HepG2 (cell line): ENCODE results near the gene XRCC3. TPM values are rescaled to one million over a fixed set of nuclear protein-coding genes. Genes with fewer than 3 reads are reported as not detected.

Experiments used
- BORCS8-MEF2B ChIP-seq: sonication (generic); formaldehyde crosslinking; IDR thresholded peaks from 2 replicates; pipeline ENCODE4 v1.8.0; 2022; ENCODE audit warnings: mild to moderate bottlenecking, missing genetic modification reagents
- EED ChIP-seq: sonication (generic); formaldehyde crosslinking; IDR thresholded peaks from 2 replicates; pipeline ENCODE4 v1.5.0; 2020; ENCODE audit warnings: mild to moderate bottlenecking, missing genetic modification reagents
- GFI1 ChIP-seq: sonication (generic); formaldehyde crosslinking; IDR thresholded peaks from 2 replicates; pipeline ENCODE4 v1.5.0; 2020; ENCODE audit warnings: missing genetic modification reagents, mild to moderate bottlenecking, borderline replicate concordance
- GLI4 ChIP-seq: sonication (generic); formaldehyde crosslinking; IDR thresholded peaks from 2 replicates; pipeline ENCODE4 v1.5.1; 2020; ENCODE audit warnings: missing genetic modification reagents, mild to moderate bottlenecking, moderate library complexity, borderline replicate concordance
- HDAC1 ChIP-seq: sonication (generic); formaldehyde crosslinking; IDR thresholded peaks from 2 replicates; pipeline ENCODE4 v1.5.1; 2020; ENCODE audit warnings: mild to moderate bottlenecking, missing genetic modification reagents
- HOXA9 ChIP-seq: sonication (generic); formaldehyde crosslinking; IDR thresholded peaks from 2 replicates; pipeline ENCODE4 v1.8.1; 2022; ENCODE audit warnings: missing genetic modification reagents, mild to moderate bottlenecking, moderate library complexity, borderline replicate concordance
- MED13 ChIP-seq: sonication (generic); formaldehyde crosslinking; IDR thresholded peaks from 2 replicates; pipeline ENCODE4 v1.5.0; 2020; ENCODE audit warnings: missing genetic modification reagents
- RCOR2 ChIP-seq: IDR thresholded peaks from 2 replicates; pipeline ENCODE4 v1.6.1; 2016; ENCODE audit warnings: missing biosample characterization, missing genetic modification reagents
- SIX4 ChIP-seq: sonication (generic); formaldehyde crosslinking; IDR thresholded peaks from 2 replicates; pipeline ENCODE4 v1.4.0; 2020; ENCODE audit warnings: missing genetic modification reagents
- ZBTB20 ChIP-seq: sonication (generic); formaldehyde crosslinking; IDR thresholded peaks from 2 replicates; pipeline ENCODE4 v1.8.1; 2023; ENCODE audit warnings: missing genetic modification reagents, low read depth, mild to moderate bottlenecking, borderline replicate concordance
- ZC3H13 ChIP-seq: sonication (generic); formaldehyde crosslinking; IDR thresholded peaks from 2 replicates; pipeline ENCODE4 v1.8.1; 2023; ENCODE audit warnings: mild to moderate bottlenecking, missing genetic modification reagents, moderate library complexity
- ZNF136 ChIP-seq: sonication (generic); formaldehyde crosslinking; IDR thresholded peaks from 2 replicates; pipeline ENCODE4 v1.8.1; 2022; ENCODE audit warnings: low read depth, mild to moderate bottlenecking, moderate library complexity, missing genetic modification reagents
- ZNF501 ChIP-seq: sonication (generic); formaldehyde crosslinking; IDR thresholded peaks from 2 replicates; pipeline ENCODE4 v1.5.1; 2020; ENCODE audit warnings: mild to moderate bottlenecking, moderate library complexity, missing genetic modification reagents
- ZNF816 ChIP-seq: sonication (generic); formaldehyde crosslinking; IDR thresholded peaks from 2 replicates; pipeline ENCODE4 v1.8.0; 2022; ENCODE audit warnings: missing genetic modification reagents, mild to moderate bottlenecking, borderline replicate concordance
- polyA plus RNA-seq, 8 experiments: library from polyadenylated mRNA; depleted of rRNA in 3 of 8; stranded (reverse) in 7 of 8; unstranded in 1 of 8; fragments of >200 nt; fragmentation: Illumina TruSeq in 4 of 8; extraction: Trizol in 4 of 8; gene quantifications; 2 replicates each; pipeline versions ENCODE4 v1.2.1 to v1.2.3, GENCODE V29; 2011 to 2016; ENCODE audit warnings: low read depth in 4 of 8, missing spikeins in 1 of 8, mixed read lengths in 1 of 8; ENCODE audit not compliant: insufficient read depth in 1 of 8
- total RNA-seq, 5 experiments: library from RNA; depleted of rRNA; stranded (reverse); fragments of >200 nt; fragmentation: Illumina TruSeq; extraction: Trizol; gene quantifications; 2 replicates each; pipeline ENCODE4 v1.2.3, GENCODE V29; 2016; ENCODE audit warnings: low read depth in 1 of 5
- TF ChIP-seq, protein P1 (sequence below): sonication (generic); formaldehyde crosslinking; IDR thresholded peaks from 2 replicates; pipeline ENCODE4 v1.8.1; 2022; ENCODE audit warnings: low read depth, mild to moderate bottlenecking, missing genetic modification reagents
- TF ChIP-seq, protein P2 (sequence below): sonication (generic); formaldehyde crosslinking; IDR thresholded peaks from 2 replicates; pipeline ENCODE4 v1.4.0; 2020; ENCODE audit warnings: mild to moderate bottlenecking, missing genetic modification reagents
- TF ChIP-seq, protein P3 (sequence below): sonication (generic); formaldehyde crosslinking; IDR thresholded peaks from 2 replicates; pipeline ENCODE4 v1.4.0; 2020; ENCODE audit warnings: mild to moderate bottlenecking, missing genetic modification reagents
- TF ChIP-seq, protein P4 (sequence below): sonication (generic); formaldehyde crosslinking; IDR thresholded peaks from 2 replicates; pipeline ENCODE4 v1.4.0; 2020; ENCODE audit warnings: missing genetic modification reagents
- TF ChIP-seq, protein P5 (sequence below): conservative IDR thresholded peaks from 2 replicates; pipeline ENCODE4 v1.6.1; 2018; ENCODE audit warnings: missing genetic modification reagents

Gene XRCC3
- total and polyA plus RNA-seq, 2 of the 13 experiments (the other 11 are each of a cell fraction or from before 2014, with no cell fraction given), result 5.4 to 25.8 TPM

DNA sequence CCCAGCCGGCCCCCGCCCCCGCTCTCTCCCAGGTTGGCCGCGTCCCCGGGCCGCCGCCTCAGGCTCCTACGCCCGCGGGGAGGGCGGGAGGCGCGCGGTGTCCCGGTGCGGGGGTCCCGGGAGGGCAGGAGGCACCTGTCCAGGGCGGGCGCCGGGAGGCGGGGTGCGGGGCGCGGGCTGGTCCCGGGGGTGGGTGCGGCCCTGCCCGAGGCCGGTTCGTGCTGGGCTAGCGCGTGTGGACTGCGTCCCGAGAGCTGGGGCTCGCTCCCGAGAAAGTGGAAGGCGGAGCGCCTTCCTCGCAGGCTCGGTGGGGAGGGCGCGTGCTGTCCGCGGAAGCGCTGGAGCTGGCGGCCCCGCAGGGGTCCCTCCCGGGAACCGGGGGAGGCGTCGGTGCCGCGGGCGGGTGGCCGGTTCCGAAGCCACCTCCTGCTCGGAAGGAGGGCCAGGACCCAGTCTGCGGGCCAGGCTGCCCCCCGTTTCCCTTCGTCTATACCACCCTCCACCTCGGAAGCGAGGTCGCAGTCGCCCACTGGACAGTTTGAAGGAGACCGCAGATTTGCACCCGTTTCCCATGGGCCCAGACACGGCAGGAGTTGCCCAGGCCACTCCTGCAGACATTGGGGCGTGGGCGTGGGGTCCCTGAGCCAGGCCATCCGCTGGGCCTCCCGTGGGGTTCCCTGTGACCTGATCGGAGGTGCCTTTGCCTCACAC lies 995 bp upstream of the XRCC3 start (continued):
- no peak for TF ChIP-seq BORCS8-MEF2B (CRISPR knock-in tag)
- TF ChIP-seq SIX4 (CRISPR knock-in tag), result no peak
- TF ChIP-seq, protein P1, sequence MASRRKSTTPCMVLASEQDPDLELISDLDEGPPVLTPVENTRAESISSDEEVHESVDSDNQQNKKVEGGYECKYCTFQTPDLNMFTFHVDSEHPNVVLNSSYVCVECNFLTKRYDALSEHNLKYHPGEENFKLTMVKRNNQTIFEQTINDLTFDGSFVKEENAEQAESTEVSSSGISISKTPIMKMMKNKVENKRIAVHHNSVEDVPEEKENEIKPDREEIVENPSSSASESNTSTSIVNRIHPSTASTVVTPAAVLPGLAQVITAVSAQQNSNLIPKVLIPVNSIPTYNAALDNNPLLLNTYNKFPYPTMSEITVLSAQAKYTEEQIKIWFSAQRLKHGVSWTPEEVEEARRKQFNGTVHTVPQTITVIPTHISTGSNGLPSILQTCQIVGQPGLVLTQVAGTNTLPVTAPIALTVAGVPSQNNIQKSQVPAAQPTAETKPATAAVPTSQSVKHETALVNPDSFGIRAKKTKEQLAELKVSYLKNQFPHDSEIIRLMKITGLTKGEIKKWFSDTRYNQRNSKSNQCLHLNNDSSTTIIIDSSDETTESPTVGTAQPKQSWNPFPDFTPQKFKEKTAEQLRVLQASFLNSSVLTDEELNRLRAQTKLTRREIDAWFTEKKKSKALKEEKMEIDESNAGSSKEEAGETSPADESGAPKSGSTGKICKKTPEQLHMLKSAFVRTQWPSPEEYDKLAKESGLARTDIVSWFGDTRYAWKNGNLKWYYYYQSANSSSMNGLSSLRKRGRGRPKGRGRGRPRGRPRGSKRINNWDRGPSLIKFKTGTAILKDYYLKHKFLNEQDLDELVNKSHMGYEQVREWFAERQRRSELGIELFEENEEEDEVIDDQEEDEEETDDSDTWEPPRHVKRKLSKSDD, result no peak
- TF ChIP-seq ZNF816 (CRISPR knock-in tag), result no peak
- no peak for TF ChIP-seq GLI4
- TF ChIP-seq MED13 (CRISPR knock-in tag), result no peak
- TF ChIP-seq ZNF136, result no peak
- TF ChIP-seq HDAC1, result 0 out of 2 replicates have a peak, but pooled peaks have one; percentile 46
- no peak for TF ChIP-seq ZC3H13 (CRISPR knock-in tag)
- TF ChIP-seq, protein P2, sequence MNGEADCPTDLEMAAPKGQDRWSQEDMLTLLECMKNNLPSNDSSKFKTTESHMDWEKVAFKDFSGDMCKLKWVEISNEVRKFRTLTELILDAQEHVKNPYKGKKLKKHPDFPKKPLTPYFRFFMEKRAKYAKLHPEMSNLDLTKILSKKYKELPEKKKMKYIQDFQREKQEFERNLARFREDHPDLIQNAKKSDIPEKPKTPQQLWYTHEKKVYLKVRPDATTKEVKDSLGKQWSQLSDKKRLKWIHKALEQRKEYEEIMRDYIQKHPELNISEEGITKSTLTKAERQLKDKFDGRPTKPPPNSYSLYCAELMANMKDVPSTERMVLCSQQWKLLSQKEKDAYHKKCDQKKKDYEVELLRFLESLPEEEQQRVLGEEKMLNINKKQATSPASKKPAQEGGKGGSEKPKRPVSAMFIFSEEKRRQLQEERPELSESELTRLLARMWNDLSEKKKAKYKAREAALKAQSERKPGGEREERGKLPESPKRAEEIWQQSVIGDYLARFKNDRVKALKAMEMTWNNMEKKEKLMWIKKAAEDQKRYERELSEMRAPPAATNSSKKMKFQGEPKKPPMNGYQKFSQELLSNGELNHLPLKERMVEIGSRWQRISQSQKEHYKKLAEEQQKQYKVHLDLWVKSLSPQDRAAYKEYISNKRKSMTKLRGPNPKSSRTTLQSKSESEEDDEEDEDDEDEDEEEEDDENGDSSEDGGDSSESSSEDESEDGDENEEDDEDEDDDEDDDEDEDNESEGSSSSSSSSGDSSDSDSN (CRISPR knock-in tag), result peak; percentile 20; the same call in 1 of the 2 replicates
- TF ChIP-seq, protein P3, sequence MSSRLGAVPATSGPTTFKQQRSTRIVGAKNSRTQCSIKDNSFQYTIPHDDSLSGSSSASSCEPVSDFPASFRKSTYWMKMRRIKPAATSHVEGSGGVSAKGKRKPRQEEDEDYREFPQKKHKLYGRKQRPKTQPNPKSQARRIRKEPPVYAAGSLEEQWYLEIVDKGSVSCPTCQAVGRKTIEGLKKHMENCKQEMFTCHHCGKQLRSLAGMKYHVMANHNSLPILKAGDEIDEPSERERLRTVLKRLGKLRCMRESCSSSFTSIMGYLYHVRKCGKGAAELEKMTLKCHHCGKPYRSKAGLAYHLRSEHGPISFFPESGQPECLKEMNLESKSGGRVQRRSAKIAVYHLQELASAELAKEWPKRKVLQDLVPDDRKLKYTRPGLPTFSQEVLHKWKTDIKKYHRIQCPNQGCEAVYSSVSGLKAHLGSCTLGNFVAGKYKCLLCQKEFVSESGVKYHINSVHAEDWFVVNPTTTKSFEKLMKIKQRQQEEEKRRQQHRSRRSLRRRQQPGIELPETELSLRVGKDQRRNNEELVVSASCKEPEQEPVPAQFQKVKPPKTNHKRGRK (CRISPR knock-in tag), result no peak
- TF ChIP-seq HOXA9 (CRISPR knock-in tag), result 0 out of 2 replicates have a peak, but pooled peaks have one; percentile 11
- TF ChIP-seq ZNF501 (CRISPR knock-in tag), result peak; percentile 37; the same call in 1 of the 2 replicates
- TF ChIP-seq, protein P4, sequence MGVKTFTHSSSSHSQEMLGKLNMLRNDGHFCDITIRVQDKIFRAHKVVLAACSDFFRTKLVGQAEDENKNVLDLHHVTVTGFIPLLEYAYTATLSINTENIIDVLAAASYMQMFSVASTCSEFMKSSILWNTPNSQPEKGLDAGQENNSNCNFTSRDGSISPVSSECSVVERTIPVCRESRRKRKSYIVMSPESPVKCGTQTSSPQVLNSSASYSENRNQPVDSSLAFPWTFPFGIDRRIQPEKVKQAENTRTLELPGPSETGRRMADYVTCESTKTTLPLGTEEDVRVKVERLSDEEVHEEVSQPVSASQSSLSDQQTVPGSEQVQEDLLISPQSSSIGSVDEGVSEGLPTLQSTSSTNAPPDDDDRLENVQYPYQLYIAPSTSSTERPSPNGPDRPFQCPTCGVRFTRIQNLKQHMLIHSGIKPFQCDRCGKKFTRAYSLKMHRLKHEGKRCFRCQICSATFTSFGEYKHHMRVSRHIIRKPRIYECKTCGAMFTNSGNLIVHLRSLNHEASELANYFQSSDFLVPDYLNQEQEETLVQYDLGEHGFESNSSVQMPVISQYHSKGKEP (CRISPR knock-in tag), result no peak
- TF ChIP-seq EED (CRISPR knock-in tag), result no peak
- TF ChIP-seq, protein P5, sequence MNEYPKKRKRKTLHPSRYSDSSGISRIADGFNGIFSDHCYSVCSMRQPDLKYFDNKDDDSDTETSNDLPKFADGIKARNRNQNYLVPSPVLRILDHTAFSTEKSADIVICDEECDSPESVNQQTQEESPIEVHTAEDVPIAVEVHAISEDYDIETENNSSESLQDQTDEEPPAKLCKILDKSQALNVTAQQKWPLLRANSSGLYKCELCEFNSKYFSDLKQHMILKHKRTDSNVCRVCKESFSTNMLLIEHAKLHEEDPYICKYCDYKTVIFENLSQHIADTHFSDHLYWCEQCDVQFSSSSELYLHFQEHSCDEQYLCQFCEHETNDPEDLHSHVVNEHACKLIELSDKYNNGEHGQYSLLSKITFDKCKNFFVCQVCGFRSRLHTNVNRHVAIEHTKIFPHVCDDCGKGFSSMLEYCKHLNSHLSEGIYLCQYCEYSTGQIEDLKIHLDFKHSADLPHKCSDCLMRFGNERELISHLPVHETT (CRISPR knock-in tag), result no peak
- TF ChIP-seq GFI1 (CRISPR knock-in tag), result no peak
- no peak for TF ChIP-seq ZBTB20 (CRISPR knock-in tag)
- TF ChIP-seq RCOR2 (CRISPR knock-in tag), result no peak
